ENCODE measurements around the gene SLC6A16.
A peak's percentile ranks its signal among the peaks of the same experiment; 100 is the strongest.
"Not testable (repeated sequence)": the region's sequence is repeated elsewhere in the genome, so short reads cannot be mapped to it uniquely, and the experiment has no call there.

The SLC6A16 gene

GRCh38 chr19:49324801-49325576 lies at the start of gene SLC6A16:
TSS of gene SLC6A16 (minus strand) at chr19:49325191. CDS start at chr19:49311347, 13,844 bp downstream.
- DNase-seq: peak; percentile 54

- not testable (repeated sequence) for DNase-seq
Measured at GRCh38 chr19:49373174-49373573, 48.2 kb upstream of the SLC6A16 start.

DNA sequence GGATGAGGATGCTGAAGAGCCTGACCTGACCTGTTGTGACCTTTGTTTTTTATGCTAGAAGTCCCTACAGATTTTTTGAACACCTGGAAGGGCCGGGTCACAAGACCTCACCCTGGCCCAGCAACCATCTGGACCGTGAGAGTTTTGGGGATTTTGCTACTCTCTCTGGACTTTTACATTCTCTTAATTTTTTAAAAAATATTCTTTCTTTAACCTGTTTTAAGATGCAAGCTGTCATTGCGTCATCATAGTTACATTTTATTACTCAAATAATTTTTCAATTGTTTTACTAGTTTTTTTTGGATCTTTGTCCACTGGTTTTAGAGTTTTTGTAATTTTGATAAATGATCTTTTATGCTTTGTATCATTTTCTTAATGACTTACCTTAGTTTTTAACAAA lies 46.2 kb upstream of the SLC6A16 start:
- DNase-seq: no peak

DNA sequence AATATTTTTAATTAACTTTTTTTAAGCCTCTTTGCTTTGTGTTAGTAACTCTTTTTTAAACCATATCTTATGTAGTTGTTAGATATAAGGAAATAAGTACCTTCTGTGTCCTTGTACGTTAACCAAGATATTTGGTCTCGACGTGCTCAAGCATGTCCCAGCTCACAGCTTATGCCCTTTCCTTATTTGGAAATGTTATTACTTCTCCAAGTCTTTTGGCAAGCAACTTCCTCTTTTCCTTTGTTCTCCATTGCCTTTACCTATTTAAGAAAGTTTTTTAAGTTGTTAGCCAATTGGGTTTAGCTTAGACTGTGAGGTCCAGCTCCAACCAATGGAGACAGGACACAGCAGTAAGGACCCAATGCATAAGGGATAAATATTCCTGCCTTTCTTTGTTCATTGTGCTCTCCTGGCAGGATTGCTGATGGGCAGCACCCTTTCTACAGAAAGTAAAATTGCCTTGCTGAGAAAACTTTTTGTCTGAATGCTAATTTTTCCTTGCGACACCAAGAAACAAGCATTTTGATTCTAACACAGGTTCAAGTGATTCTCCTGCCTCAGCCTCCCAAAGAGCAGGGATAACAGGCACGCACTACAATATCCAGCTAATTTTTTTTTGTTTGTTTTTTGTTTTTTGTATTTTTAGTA lies 43.8 kb upstream of the SLC6A16 start:
- no peak for DNase-seq

DNA sequence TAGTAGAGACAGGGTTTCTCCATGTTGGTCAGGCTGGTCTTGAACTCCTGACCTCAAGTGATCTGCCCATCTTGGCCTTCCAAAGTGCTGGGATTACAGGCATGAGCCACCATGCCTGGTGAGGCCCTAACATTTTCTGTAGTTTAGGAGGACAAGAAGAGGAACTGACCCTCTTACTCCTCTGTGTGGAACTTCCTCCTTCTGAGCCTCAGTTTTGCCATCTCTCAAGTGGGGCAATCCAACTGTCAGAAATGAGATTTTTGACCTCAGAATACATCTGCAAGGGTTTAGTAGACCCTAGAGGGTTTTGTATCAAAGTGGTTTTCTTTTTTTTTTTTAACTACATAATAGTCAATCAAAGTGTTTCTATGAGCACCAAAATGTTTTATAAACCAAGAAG lies 41.1 kb upstream of the SLC6A16 start:
- DNase-seq: no peak

DNA sequence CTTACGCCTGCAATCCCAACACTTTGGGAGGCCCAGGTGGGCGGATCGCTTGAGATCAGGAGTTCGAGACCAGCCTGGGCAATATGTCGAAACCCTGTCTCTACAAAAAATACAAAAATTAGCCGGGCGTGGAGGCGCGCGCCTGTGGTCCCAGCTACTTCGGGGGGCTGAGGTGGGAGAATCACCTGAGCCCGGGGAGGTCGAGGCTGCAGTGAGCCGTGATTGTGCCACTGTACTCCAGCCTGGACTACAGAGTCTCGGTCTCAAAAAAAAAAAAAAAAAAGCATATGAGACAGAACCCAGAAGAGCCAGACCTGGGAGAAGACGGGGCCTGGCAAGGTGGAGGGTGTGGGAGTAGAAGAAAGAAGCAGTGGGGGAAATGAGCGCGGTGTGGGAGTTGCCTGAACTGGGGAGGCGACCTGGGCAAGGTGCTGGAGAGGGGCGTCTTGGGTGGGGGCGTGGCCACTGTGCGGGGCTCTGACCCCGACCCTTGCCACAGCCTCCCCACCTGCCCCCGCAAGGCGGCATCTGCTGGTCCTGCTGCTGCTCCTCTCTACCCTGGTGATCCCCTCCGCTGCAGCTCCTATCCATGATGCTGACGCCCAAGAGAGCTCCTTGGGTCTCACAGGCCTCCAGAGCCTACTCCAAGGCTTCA lies 39.2 kb upstream of the SLC6A16 start:
- no peak for DNase-seq

DNA sequence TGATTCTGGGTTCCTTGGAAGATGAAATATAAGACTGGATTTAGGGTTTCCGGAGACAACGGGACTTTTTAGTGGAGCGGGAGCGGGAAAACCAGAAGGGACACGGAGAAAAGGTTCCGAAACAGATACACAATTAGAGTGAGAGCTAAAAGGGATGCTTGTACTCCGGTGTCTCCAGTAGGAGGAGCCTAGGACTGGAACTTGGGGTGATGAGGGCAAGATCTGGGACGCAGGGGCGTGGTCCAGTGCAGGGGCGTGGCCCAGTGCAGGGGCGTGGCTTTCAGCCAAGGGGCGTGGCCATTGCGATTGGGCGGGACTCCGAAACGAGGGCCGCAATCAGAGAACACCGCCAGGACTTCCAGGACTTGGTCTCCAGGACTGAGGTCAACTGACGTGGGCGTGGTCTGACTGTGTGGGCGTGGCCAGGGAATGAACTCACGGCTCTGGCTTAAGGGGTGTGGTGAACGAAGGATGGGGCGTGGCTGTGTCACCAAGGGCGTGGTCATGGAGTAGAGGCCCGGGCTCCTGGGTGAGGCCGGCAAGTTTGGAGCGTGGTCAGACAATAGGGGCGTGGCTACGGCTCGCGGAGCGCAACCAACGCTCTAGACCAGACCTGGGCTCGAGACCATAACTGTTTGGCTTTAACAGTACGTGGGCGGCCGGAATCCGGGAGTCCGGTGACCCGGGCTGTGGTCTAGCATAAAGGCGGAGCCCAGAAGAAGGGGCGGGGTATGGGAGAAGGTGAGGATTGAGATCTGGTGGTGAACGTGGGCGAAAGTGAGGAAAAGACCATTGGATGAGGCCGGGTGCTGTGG lies 38.5 kb upstream of the SLC6A16 start, which contains the start of gene DKKL1:
TSS of gene DKKL1 (plus strand) at position 610 of the 815 bp plus-strand sequence. CDS start at position 732, 122 bp downstream.
- DNase-seq: peak; percentile 83

- DNase-seq: no peak
Measured at GRCh38 chr19:49362929-49363267, 37.9 kb upstream of the SLC6A16 start.

- no peak for DNase-seq
Measured at GRCh38 chr19:49362048-49362928, 37.3 kb upstream of the SLC6A16 start, which contains the start of gene TEAD2. TSS of gene TEAD2 (minus strand) at chr19:49362416. CDS start at chr19:49360075, 2,341 bp downstream.

DNA sequence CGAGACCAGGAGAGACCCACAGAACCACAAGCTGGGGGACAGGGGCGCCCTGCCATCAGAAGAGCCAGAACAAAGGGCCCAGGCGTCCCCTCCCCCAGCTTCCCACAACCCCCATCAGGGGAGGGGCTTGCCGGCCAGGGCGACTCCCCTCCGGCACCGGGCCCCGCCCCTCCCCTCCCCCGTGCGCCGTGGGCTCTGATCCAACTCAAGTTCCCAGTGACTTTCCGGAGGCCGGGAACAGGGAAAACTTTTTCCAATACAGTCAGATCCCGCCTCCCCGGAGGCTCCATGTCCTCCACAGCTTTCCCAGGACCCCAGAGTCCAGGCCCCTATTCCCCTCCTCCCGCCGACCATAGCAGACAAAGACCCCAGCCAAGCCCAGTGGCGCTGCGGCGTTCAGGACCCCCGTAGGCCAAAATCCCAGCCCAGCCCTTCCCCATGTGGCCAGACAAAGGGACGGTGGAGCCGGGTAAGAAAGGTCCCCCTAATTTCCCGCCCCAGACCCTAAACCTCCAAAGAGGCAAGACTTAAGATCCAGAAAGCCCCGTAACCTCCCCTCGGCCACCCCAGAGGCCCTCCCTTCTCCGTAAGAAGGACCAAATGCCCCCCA lies 36.6 kb upstream of the SLC6A16 start:
- DNase-seq: no peak

- no peak for DNase-seq
Measured at GRCh38 chr19:49359851-49360820, 35.1 kb upstream of the SLC6A16 start.

GRCh38 chr19:49357186-49357585 lies 32.2 kb upstream of the SLC6A16 start:
- no peak for DNase-seq

DNA sequence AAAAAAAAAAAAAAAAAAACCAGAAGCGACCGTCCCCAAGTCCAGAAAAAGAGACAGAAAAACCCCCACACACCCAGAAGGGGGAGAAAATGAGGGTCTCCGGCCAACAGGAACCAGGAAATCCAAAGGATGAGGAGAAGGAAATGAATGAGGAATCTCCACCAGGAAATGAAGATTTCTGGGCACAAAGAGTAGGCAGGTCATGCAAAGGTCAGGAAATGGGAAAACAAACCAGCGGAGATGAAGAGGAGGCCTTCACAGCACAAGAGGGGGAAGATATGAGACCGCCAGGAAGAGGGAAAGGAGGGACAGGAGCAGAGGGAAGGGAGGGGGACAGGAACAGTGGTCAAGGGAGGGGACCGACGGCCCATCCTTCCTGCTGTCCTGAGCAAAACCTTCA lies 31.4 kb upstream of the SLC6A16 start:
- DNase-seq: no peak

DNA sequence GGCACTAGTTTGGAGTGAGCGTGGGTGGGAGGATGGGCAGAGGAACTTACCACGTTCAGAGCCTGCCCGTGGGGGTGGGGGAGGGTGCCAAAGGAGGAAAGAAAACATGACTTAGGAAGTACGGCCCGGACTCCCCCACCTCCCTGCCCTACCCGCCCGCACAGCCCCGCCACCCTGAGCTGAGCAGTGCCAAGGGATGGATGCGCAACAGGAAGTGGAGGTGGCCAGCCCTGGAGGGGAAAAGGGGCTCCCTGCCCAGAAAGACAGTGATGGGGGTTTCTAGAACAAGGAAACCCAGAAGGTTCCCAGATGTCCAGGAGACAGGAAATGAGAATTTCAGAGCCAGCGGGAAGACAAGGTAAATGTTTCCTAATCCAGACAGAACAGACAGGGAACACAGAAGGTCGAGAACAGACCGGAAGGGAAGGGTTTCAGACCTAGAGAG lies 30.9 kb upstream of the SLC6A16 start:
- no peak for DNase-seq

DNA sequence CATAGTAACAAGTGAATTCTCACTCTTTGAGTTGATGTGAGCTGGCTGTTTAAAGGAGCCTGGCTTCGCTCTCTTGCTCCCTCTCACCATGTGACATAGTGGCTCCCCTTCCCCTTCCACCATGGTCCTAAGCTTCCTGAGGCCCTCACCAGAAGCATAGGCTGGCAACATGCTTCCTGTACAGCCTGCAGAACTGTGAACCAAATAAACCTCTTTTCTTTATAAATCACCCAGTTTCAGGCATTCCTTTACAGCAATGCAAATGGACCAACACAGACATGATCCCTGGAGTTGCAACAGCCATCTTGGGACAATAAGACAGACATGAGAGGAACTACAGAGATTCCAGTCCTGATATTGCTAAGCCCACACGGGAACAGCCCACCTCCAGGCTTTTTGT lies 24.6 kb upstream of the SLC6A16 start:
- no peak for DNase-seq

GRCh38 chr19:49348305-49349189 lies 23.6 kb upstream of the SLC6A16 start:
- no peak for DNase-seq

GRCh38 chr19:49347835-49348234 lies 22.8 kb upstream of the SLC6A16 start:
- no peak for DNase-seq

DNA sequence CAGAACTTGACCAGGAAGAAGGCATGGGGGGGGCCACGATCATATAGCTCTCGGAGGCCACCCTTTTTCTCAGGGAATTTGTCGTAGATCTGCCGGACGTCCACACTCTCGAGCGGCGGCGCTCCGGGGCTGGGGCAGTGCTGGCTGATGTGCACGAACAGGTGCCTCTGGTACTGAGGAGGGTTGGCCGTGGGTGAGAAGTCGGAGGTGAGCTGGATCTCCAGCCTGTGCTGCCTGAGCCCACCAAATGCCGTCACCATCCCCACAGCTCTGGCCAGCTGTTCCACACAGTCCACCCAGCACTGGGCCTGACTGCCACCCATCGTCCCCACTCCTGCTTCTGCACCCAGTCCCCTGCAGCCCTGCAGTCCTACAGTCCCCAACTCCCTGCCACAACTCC lies 22.2 kb upstream of the SLC6A16 start:
- DNase-seq: no peak

Measured in activated effector memory CD4-positive, alpha-beta T cell treated with anti-CD3 and anti-CD28 coated beads, Interleukin-2, amount 50 U/mL, for 16 hours (primary cell).